ENCODE data around the gene CD247.

The CD247 gene

GRCh38 chr1:167419245-167419644 is 99.1 kb downstream of the CD247 start:
- no peaks in the 10 kb centered on the region for H3K27me3 Mint-ChIP-seq
- no peak overlapping the region for H3K4me3 Mint-ChIP-seq
- peaks cover 2% of the 10 kb centered on the region for H3K36me3 Mint-ChIP-seq
- H3K4me1 Mint-ChIP-seq, result peaks cover 15% of the 10 kb centered on the region
- no peak overlapping the region for H3K27ac Mint-ChIP-seq
- no peaks in the 10 kb centered on the region for H3K9me3 Mint-ChIP-seq

GRCh38 chr1:167418391-167418790 is 99.9 kb downstream of the CD247 start:
- no peaks in the 10 kb centered on the region for H3K9me3 Mint-ChIP-seq
- no peaks in the 10 kb centered on the region for H3K27me3 Mint-ChIP-seq
- H3K4me1 Mint-ChIP-seq, result peaks cover 18% of the 10 kb centered on the region
- H3K27ac Mint-ChIP-seq, result peak overlapping the region; percentile 14
- H3K36me3 Mint-ChIP-seq, result peaks cover 2% of the 10 kb centered on the region
- H3K4me3 Mint-ChIP-seq, result no peak overlapping the region

GRCh38 chr1:167416506-167416905 is 101.8 kb downstream of the CD247 start:
- no peaks in the 10 kb centered on the region for H3K27me3 Mint-ChIP-seq
- peaks cover 26% of the 10 kb centered on the region for H3K4me1 Mint-ChIP-seq
- no peak overlapping the region for H3K27ac Mint-ChIP-seq
- peaks cover 12% of the 10 kb centered on the region for H3K36me3 Mint-ChIP-seq
- no peak overlapping the region for H3K4me3 Mint-ChIP-seq
- H3K9me3 Mint-ChIP-seq, result no peaks in the 10 kb centered on the region

- Mint-ChIP-seq H3K36me3 (peaks cover 14% of the 10 kb centered on the region), H3K27ac (no peak overlapping the region), H3K27me3 (no peaks in the 10 kb centered on the region), H3K9me3 (no peaks in the 10 kb centered on the region), H3K4me3 (no peak overlapping the region), H3K4me1 (peaks cover 29% of the 10 kb centered on the region)
Measured at GRCh38 chr1:167413328-167413727, 105.0 kb downstream of the CD247 start.

- Mint-ChIP-seq H3K36me3 (peaks cover 14% of the 10 kb centered on the region), H3K27ac (peak overlapping the region; percentile 26), H3K9me3 (no peaks in the 10 kb centered on the region), H3K4me3 (no peak overlapping the region), H3K4me1 (peaks cover 29% of the 10 kb centered on the region), H3K27me3 (no peaks in the 10 kb centered on the region)
Measured at GRCh38 chr1:167412920-167413319, 105.4 kb downstream of the CD247 start.

- H3K4me1 Mint-ChIP-seq, result peaks cover 27% of the 10 kb centered on the region
- peaks cover 14% of the 10 kb centered on the region for H3K36me3 Mint-ChIP-seq
- H3K9me3 Mint-ChIP-seq, result no peaks in the 10 kb centered on the region
- no peak overlapping the region for H3K4me3 Mint-ChIP-seq
- no peak overlapping the region for H3K27ac Mint-ChIP-seq
- no peaks in the 10 kb centered on the region for H3K27me3 Mint-ChIP-seq
Measured at GRCh38 chr1:167412072-167412471, 106.3 kb downstream of the CD247 start.

- no peaks in the 10 kb centered on the region for H3K27me3 Mint-ChIP-seq
- peaks cover 17% of the 10 kb centered on the region for H3K4me1 Mint-ChIP-seq
- H3K36me3 Mint-ChIP-seq, result peaks cover 20% of the 10 kb centered on the region
- H3K4me3 Mint-ChIP-seq, result no peak overlapping the region
- H3K27ac Mint-ChIP-seq, result no peak overlapping the region
- H3K9me3 Mint-ChIP-seq, result no peaks in the 10 kb centered on the region
Measured at GRCh38 chr1:167409183-167409582, 109.1 kb downstream of the CD247 start.

GRCh38 chr1:167408355-167408754 is 110.0 kb downstream of the CD247 start:
- no peaks in the 10 kb centered on the region for H3K27me3 Mint-ChIP-seq
- H3K9me3 Mint-ChIP-seq, result no peaks in the 10 kb centered on the region
- H3K4me1 Mint-ChIP-seq, result peaks cover 14% of the 10 kb centered on the region
- H3K27ac Mint-ChIP-seq, result no peak overlapping the region
- peaks cover 20% of the 10 kb centered on the region for H3K36me3 Mint-ChIP-seq
- H3K4me3 Mint-ChIP-seq, result no peak overlapping the region

- Mint-ChIP-seq H3K9me3 (no peaks in the 10 kb centered on the region), H3K4me1 (peaks cover 9% of the 10 kb centered on the region), H3K27ac (no peak overlapping the region), H3K36me3 (peaks cover 14% of the 10 kb centered on the region), H3K27me3 (no peaks in the 10 kb centered on the region), H3K4me3 (no peak overlapping the region)
Measured at GRCh38 chr1:167404908-167405307, 113.4 kb downstream of the CD247 start.

GRCh38 chr1:167404161-167404888 is 114.0 kb downstream of the CD247 start:
- H3K36me3 Mint-ChIP-seq, result peaks cover 13% of the 10 kb centered on the region
- no peaks in the 10 kb centered on the region for H3K9me3 Mint-ChIP-seq
- no peak overlapping the region for H3K4me3 Mint-ChIP-seq
- H3K27me3 Mint-ChIP-seq, result no peaks in the 10 kb centered on the region
- H3K4me1 Mint-ChIP-seq, result peaks cover 9% of the 10 kb centered on the region
- no peak overlapping the region for H3K27ac Mint-ChIP-seq

GRCh38 chr1:167401260-167401873 is 117.0 kb downstream of the CD247 start:
- H3K27me3 Mint-ChIP-seq, result no peaks in the 10 kb centered on the region
- peaks cover 15% of the 10 kb centered on the region for H3K36me3 Mint-ChIP-seq
- H3K27ac Mint-ChIP-seq, result no peak overlapping the region
- peaks cover 9% of the 10 kb centered on the region for H3K4me1 Mint-ChIP-seq
- H3K4me3 Mint-ChIP-seq, result no peak overlapping the region
- H3K9me3 Mint-ChIP-seq, result no peaks in the 10 kb centered on the region

- Mint-ChIP-seq H3K4me3 (no peak overlapping the region), H3K27me3 (no peaks in the 10 kb centered on the region), H3K4me1 (peaks cover 9% of the 10 kb centered on the region), H3K36me3 (peaks cover 9% of the 10 kb centered on the region), H3K27ac (no peak overlapping the region), H3K9me3 (no peaks in the 10 kb centered on the region)
Measured at GRCh38 chr1:167400359-167400953, 117.9 kb downstream of the CD247 start.

- H3K4me3 Mint-ChIP-seq, result no peak overlapping the region
- peaks cover 6% of the 10 kb centered on the region for H3K36me3 Mint-ChIP-seq
- no peaks in the 10 kb centered on the region for H3K4me1 Mint-ChIP-seq
- H3K27me3 Mint-ChIP-seq, result no peaks in the 10 kb centered on the region
- H3K9me3 Mint-ChIP-seq, result no peaks in the 10 kb centered on the region
- H3K27ac Mint-ChIP-seq, result no peak overlapping the region
Measured at GRCh38 chr1:167392200-167392696, 126.1 kb downstream of the CD247 start.

GRCh38 chr1:167388976-167389375 is 129.4 kb downstream of the CD247 start:
- peaks cover 6% of the 10 kb centered on the region for H3K36me3 Mint-ChIP-seq
- no peak overlapping the region for H3K4me3 Mint-ChIP-seq
- no peak overlapping the region for H3K27ac Mint-ChIP-seq
- H3K4me1 Mint-ChIP-seq, result no peaks in the 10 kb centered on the region
- no peaks in the 10 kb centered on the region for H3K9me3 Mint-ChIP-seq
- H3K27me3 Mint-ChIP-seq, result no peaks in the 10 kb centered on the region

GRCh38 chr1:167387251-167387910 is 130.9 kb downstream of the CD247 start:
- H3K4me3 Mint-ChIP-seq, result no peak overlapping the region
- H3K27me3 Mint-ChIP-seq, result no peaks in the 10 kb centered on the region
- no peaks in the 10 kb centered on the region for H3K4me1 Mint-ChIP-seq
- H3K36me3 Mint-ChIP-seq, result peaks cover 6% of the 10 kb centered on the region
- no peak overlapping the region for H3K27ac Mint-ChIP-seq
- no peaks in the 10 kb centered on the region for H3K9me3 Mint-ChIP-seq
